Type B pancreatic cell (in vitro differentiated cells): ENCODE data around the gene ZNF217. TPM values are rescaled to one million over a fixed set of nuclear protein-coding genes. Genes with fewer than 3 reads are reported as not detected.
"Not testable (repeated sequence)": the region's sequence is repeated elsewhere in the genome, so short reads cannot be mapped to it uniquely, and the experiment has no call there.

Source experiments
- DNase-seq: peaks from one replicate; pipeline ENCODE4 v3.0.0; 2021; ENCODE audit warnings: mixed read lengths; ENCODE audit not compliant: unreplicated experiment; ENCODE audit errors: extremely low spot score
- H3K27ac Mint-ChIP-seq: 2 replicates; pipeline ENCODE4 v1.8.0; 2021; ENCODE audit warnings: mild to moderate bottlenecking, mixed read lengths
- H3K27me3 Mint-ChIP-seq: 2 replicates; pipeline ENCODE4 v1.8.0; 2021; ENCODE audit warnings: mixed read lengths
- H3K36me3 Mint-ChIP-seq: 2 replicates; pipeline ENCODE4 v1.8.0; 2021; ENCODE audit warnings: mixed read lengths
- H3K4me1 Mint-ChIP-seq: one replicate; pipeline ENCODE4 v1.8.0; 2021; ENCODE audit warnings: mixed read lengths; ENCODE audit not compliant: unreplicated experiment
- H3K4me3 Mint-ChIP-seq: 2 replicates; pipeline ENCODE4 v1.8.0; 2021; ENCODE audit warnings: mild to moderate bottlenecking, mixed read lengths
- H3K9me3 Mint-ChIP-seq: 2 replicates; pipeline ENCODE4 v1.8.0; 2021; ENCODE audit warnings: mixed read lengths
- CTCF ChIP-seq: fragments of 200-600 bp; sonication (generic); conservative IDR thresholded peaks from 2 replicates; pipeline ENCODE4 v1.5.0; 2021; ENCODE audit warnings: antibody characterized with exemption, mild to moderate bottlenecking
- total RNA-seq: library from RNA; stranded (reverse); gene quantifications from 2 replicates; pipeline ENCODE4 v1.2.1, GENCODE V29; 2021; ENCODE audit warnings: low replicate concordance

The ZNF217 gene
- total RNA-seq, 1 donor from 2014 or later = 32.8 TPM

GRCh38 chr20:53592992-53593465, 610 bp downstream of the ZNF217 start:
- Mint-ChIP-seq H3K36me3 (no peaks in the 10 kb centered on the region), H3K27ac (peak overlapping the region; percentile 98), H3K9me3 (no peaks in the 10 kb centered on the region), H3K27me3 (no peaks in the 10 kb centered on the region), H3K4me3 (peak overlapping the region; percentile 97), H3K4me1 (peaks cover 51% of the 10 kb centered on the region)
- DNase-seq = peak; percentile 74
- peak; percentile 8 for TF ChIP-seq CTCF

GRCh38 chr20:53592454-53592991, 1.1 kb downstream of the ZNF217 start:
- H3K27ac Mint-ChIP-seq = peak overlapping the region; percentile 98
- not testable (repeated sequence) for H3K9me3 Mint-ChIP-seq, H3K36me3 Mint-ChIP-seq, H3K27me3 Mint-ChIP-seq
- peak overlapping the region; percentile 97 for H3K4me3 Mint-ChIP-seq
- DNase-seq = peak; percentile 77
- peaks cover 47% of the 10 kb centered on the region for H3K4me1 Mint-ChIP-seq

- H3K9me3 Mint-ChIP-seq, H3K27me3 Mint-ChIP-seq, H3K36me3 Mint-ChIP-seq: not testable (repeated sequence)
- Mint-ChIP-seq H3K4me3 (peak overlapping the region; percentile 97), H3K27ac (peak overlapping the region; percentile 98), H3K4me1 (peaks cover 44% of the 10 kb centered on the region)
- TF ChIP-seq CTCF = peak; percentile 27
- DNase-seq = peak; percentile 20
Observed at GRCh38 chr20:53591941-53592441, 1.6 kb downstream of the ZNF217 start.

- not testable (repeated sequence) for H3K36me3 Mint-ChIP-seq, DNase-seq, H3K27me3 Mint-ChIP-seq, H3K9me3 Mint-ChIP-seq
- Mint-ChIP-seq H3K4me1 (peaks cover 42% of the 10 kb centered on the region), H3K4me3 (peak overlapping the region; percentile 97), H3K27ac (peak overlapping the region; percentile 98)
Observed at GRCh38 chr20:53591206-53591741, 2.4 kb downstream of the ZNF217 start.

- peak overlapping the region; percentile 98 for H3K27ac Mint-ChIP-seq
- H3K4me3 Mint-ChIP-seq = peak overlapping the region; percentile 97
- DNase-seq, H3K9me3 Mint-ChIP-seq, H3K27me3 Mint-ChIP-seq, H3K36me3 Mint-ChIP-seq: not testable (repeated sequence)
- peaks cover 42% of the 10 kb centered on the region for H3K4me1 Mint-ChIP-seq
Observed at GRCh38 chr20:53590608-53591007, 3.0 kb downstream of the ZNF217 start.

GRCh38 chr20:53590122-53590521, 3.5 kb downstream of the ZNF217 start:
- Mint-ChIP-seq H3K4me1 (peaks cover 41% of the 10 kb centered on the region), H3K27ac (peak overlapping the region; percentile 98), H3K4me3 (peak overlapping the region; percentile 97)
- not testable (repeated sequence) for H3K36me3 Mint-ChIP-seq, H3K27me3 Mint-ChIP-seq, H3K9me3 Mint-ChIP-seq, DNase-seq

- H3K4me3 Mint-ChIP-seq = peak overlapping the region; percentile 97
- H3K4me1 Mint-ChIP-seq = peaks cover 39% of the 10 kb centered on the region
- DNase-seq, H3K9me3 Mint-ChIP-seq, H3K36me3 Mint-ChIP-seq, H3K27me3 Mint-ChIP-seq: not testable (repeated sequence)
- peak overlapping the region; percentile 98 for H3K27ac Mint-ChIP-seq
Observed at GRCh38 chr20:53589321-53590065, 4.1 kb downstream of the ZNF217 start.

- not testable (repeated sequence) for DNase-seq, H3K4me3 Mint-ChIP-seq, H3K27me3 Mint-ChIP-seq, H3K9me3 Mint-ChIP-seq
- H3K27ac Mint-ChIP-seq = peak overlapping the region; percentile 26
- H3K4me1 Mint-ChIP-seq = peaks cover 44% of the 10 kb centered on the region
- peaks cover 10% of the 10 kb centered on the region for H3K36me3 Mint-ChIP-seq
Observed at GRCh38 chr20:53587157-53587703, 6.4 kb downstream of the ZNF217 start.
